HepG2 (cell line): ENCODE measurements around the gene NUP107. TPM values are rescaled to one million over a fixed set of nuclear protein-coding genes. Genes with fewer than 3 reads are reported as not detected.

Experiments
- AHR ChIP-seq: IDR thresholded peaks from 2 replicates; pipeline ENCODE4 v1.6.1; 2018; ENCODE audit warnings: missing genetic modification reagents, missing compliant biosample characterization
- ATF1 ChIP-seq: IDR thresholded peaks from 2 replicates; pipeline ENCODE4 v1.6.1; 2016; ENCODE audit warnings: mild to moderate bottlenecking, control low read depth
- EHMT2 ChIP-seq: fragments of 200-600 bp; sonication (generic); IDR thresholded peaks from 2 replicates; pipeline ENCODE4 v1.7.0; 2017; ENCODE audit warnings: antibody characterized with exemption, low read depth, low read length, borderline replicate concordance
- FOSL2 ChIP-seq: sonication (generic); formaldehyde crosslinking; IDR thresholded peaks from 2 replicates; pipeline ENCODE4 v1.4.0; 2020; ENCODE audit warnings: missing genetic modification reagents
- FOXC1 ChIP-seq: sonication (generic); formaldehyde crosslinking; IDR thresholded peaks from 2 replicates; pipeline ENCODE4 v1.8.0; 2022; ENCODE audit warnings: mild to moderate bottlenecking, missing genetic modification reagents, borderline replicate concordance
- KLF6 ChIP-seq: IDR thresholded peaks from 2 replicates; pipeline ENCODE4 v1.8.0; 2016; ENCODE audit warnings: missing biosample characterization, missing genetic modification reagents
- MBNL3 ChIP-seq: fragments of 250-450 bp; sonication (Bioruptor Pico); conservative IDR thresholded peaks from 2 replicates; pipeline ENCODE4 v1.8.0; 2022; ENCODE audit warnings: mild to moderate bottlenecking, inconsistent platforms
- MED1 ChIP-seq: sonication (generic); formaldehyde crosslinking; IDR thresholded peaks from 2 replicates; pipeline ENCODE4 v1.4.0; 2020; ENCODE audit warnings: missing genetic modification reagents
- NR2C2 ChIP-seq: sonication (generic); formaldehyde crosslinking; IDR thresholded peaks from 2 replicates; pipeline ENCODE4 v1.4.0; 2020; ENCODE audit warnings: missing genetic modification reagents, mild to moderate bottlenecking, moderate library complexity, borderline replicate concordance
- PCBP1 ChIP-seq: fragments of 200-400 bp; formaldehyde crosslinking; IDR thresholded peaks from 2 replicates; pipeline ENCODE4 v1.6.1; 2017; ENCODE audit warnings: mild to moderate bottlenecking, low read depth, low read length, borderline replicate concordance
- RBFOX2 ChIP-seq: fragments of 200-400 bp; formaldehyde crosslinking; IDR thresholded peaks from 2 replicates; pipeline ENCODE4 v1.6.1; 2017; ENCODE audit warnings: low read depth, mild to moderate bottlenecking, low read length
- REPIN1 ChIP-seq: sonication (generic); formaldehyde crosslinking; IDR thresholded peaks from 2 replicates; pipeline ENCODE4 v1.8.0; 2022; ENCODE audit warnings: missing genetic modification reagents, low read depth, mild to moderate bottlenecking, borderline replicate concordance
- RFXANK ChIP-seq: IDR thresholded peaks from 2 replicates; pipeline ENCODE4 v1.6.1; 2016
- SAFB2 ChIP-seq: sonication (generic); formaldehyde crosslinking; IDR thresholded peaks from 2 replicates; pipeline ENCODE4 v1.5.1; 2020; ENCODE audit warnings: missing genetic modification reagents, low read depth, mild to moderate bottlenecking, borderline replicate concordance
- SRSF4 ChIP-seq: fragments of 200-400 bp; formaldehyde crosslinking; IDR thresholded peaks from one replicate; pipeline ENCODE4 v1.6.1; 2018; ENCODE audit warnings: mild to moderate bottlenecking, low read depth, low read length, moderate library complexity; ENCODE audit not compliant: poor library complexity, severe bottlenecking
- TAF15 ChIP-seq: fragments of 200-400 bp; formaldehyde crosslinking; IDR thresholded peaks from one replicate; pipeline ENCODE4 v1.6.1; 2018; ENCODE audit warnings: mild to moderate bottlenecking, low read depth, low read length; ENCODE audit not compliant: poor library complexity, severe bottlenecking
- TEAD3 ChIP-seq: optimal IDR thresholded peaks from 2 replicates; pipeline ENCODE3; 2016; ENCODE audit warnings: borderline replicate concordance
- ZFP36 ChIP-seq: fragments of 150-350 bp; IDR thresholded peaks from 2 replicates; pipeline ENCODE4 v1.6.1; 2018; ENCODE audit warnings: borderline replicate concordance, low read length, low read depth; ENCODE audit not compliant: partially characterized antibody
- ZNF253 ChIP-seq: sonication (generic); formaldehyde crosslinking; IDR thresholded peaks from 2 replicates; pipeline ENCODE4 v1.8.0; 2022; ENCODE audit warnings: mild to moderate bottlenecking, missing genetic modification reagents, borderline replicate concordance
- ZNF331 ChIP-seq: sonication (generic); formaldehyde crosslinking; IDR thresholded peaks from 2 replicates; pipeline ENCODE4 v1.4.0; 2020; ENCODE audit warnings: missing genetic modification reagents
- ZNF547 ChIP-seq: sonication (generic); formaldehyde crosslinking; IDR thresholded peaks from 2 replicates; pipeline ENCODE4 v1.5.1; 2020; ENCODE audit warnings: mild to moderate bottlenecking, missing genetic modification reagents
- ZNF709 ChIP-seq: sonication (generic); formaldehyde crosslinking; IDR thresholded peaks from 2 replicates; pipeline ENCODE4 v1.5.0; 2020; ENCODE audit warnings: mild to moderate bottlenecking, missing genetic modification reagents
- ZNF891 ChIP-seq: sonication (generic); formaldehyde crosslinking; IDR thresholded peaks from 2 replicates; pipeline ENCODE4 v1.5.0; 2020; ENCODE audit warnings: mild to moderate bottlenecking, missing genetic modification reagents
- polyA plus RNA-seq, 8 experiments: library from polyadenylated mRNA; depleted of rRNA in 3 of 8; stranded (reverse) in 7 of 8; unstranded in 1 of 8; fragments of >200 nt; fragmentation: Illumina TruSeq in 4 of 8; extraction: Trizol in 4 of 8; gene quantifications; 2 replicates each; pipeline versions ENCODE4 v1.2.1 to v1.2.3, GENCODE V29; 2011 to 2016; ENCODE audit warnings: low read depth in 4 of 8, missing spikeins in 1 of 8, mixed read lengths in 1 of 8; ENCODE audit not compliant: insufficient read depth in 1 of 8
- total RNA-seq, 5 experiments: library from RNA; depleted of rRNA; stranded (reverse); fragments of >200 nt; fragmentation: Illumina TruSeq; extraction: Trizol; gene quantifications; 2 replicates each; pipeline ENCODE4 v1.2.3, GENCODE V29; 2016; ENCODE audit warnings: low read depth in 1 of 5
- TF ChIP-seq, protein P1 (sequence below): IDR thresholded peaks from 2 replicates; pipeline ENCODE4 v1.6.1; 2016; ENCODE audit warnings: low read depth, control low read depth
- TF ChIP-seq, protein P2 (sequence below): IDR thresholded peaks from 2 replicates; pipeline ENCODE4 v1.6.1; 2016; ENCODE audit warnings: mild to moderate bottlenecking, missing biosample characterization, missing genetic modification reagents
- TF ChIP-seq, protein P3 (sequence below): sonication (generic); formaldehyde crosslinking; IDR thresholded peaks from 2 replicates; pipeline ENCODE4 v1.8.1; 2023; ENCODE audit warnings: mild to moderate bottlenecking, missing genetic modification reagents
- TF ChIP-seq, protein P4 (sequence below): sonication (generic); formaldehyde crosslinking; IDR thresholded peaks from 2 replicates; pipeline ENCODE4 v1.5.0; 2020; ENCODE audit warnings: mild to moderate bottlenecking, low read depth, missing genetic modification reagents, borderline replicate concordance

Gene NUP107
- total and polyA plus RNA-seq, 2 of the 13 experiments (the other 11 are each of a cell fraction or from before 2014, with no cell fraction given), result 54.7 to 100 TPM

DNA sequence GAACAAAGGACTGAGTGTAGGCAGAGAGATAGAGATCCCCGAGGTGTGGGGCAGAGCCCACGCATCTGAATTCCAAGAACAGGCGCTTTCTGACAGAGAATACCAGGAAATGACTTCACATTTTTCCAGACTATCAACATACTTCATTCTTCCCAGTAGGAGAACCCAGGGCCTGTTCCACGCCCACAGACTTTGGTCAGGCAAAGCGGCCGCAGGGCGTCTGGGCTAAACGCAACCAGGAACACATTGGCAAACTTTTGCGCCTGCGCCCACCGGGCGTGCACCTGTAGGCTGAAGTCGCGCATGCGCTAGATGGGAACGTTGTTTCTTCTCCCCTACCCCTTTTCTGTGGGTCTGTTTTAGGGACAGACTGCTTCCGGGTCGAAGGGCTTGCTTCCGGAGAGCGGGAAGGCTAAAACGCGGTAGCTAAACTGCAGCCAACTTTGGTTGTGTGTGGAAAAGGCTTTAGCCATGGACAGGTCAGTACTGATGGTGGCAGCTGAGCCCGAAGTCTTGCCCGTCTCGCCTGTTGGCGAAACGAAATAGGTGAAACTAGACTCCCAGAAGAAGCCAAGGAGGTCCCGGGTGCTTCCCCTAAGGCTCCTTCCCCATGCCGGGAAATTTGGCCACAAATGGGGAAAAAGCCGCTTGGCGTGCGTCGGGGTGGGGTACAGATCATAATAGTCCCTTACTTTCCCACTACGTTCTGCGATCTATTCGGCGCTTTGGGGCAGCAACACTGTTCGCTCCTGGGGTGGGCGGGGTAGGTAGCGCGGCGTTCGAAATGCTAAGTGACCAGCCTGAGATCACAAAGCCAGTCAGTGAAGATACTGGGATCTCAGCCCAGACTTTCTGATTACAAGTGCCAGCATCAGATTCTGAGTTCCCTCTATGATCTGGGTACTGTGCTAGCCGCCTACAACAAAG, at the start of gene NUP107 (continued):
- peak; percentile 83 for TF ChIP-seq MED1 (CRISPR knock-in tag)
- no peak; the same call in 1 of the 2 replicates for TF ChIP-seq SAFB2 (CRISPR knock-in tag)
- TF ChIP-seq ZNF253 (CRISPR knock-in tag), result peak; percentile 69; the same call in 1 of the 2 replicates
- TF ChIP-seq TAF15, result no peak
- TF ChIP-seq ZNF709 (CRISPR knock-in tag), result peak; percentile 70; the same call in 1 of the 2 replicates
- peak; percentile 63 for TF ChIP-seq RBFOX2
- TF ChIP-seq ZNF547 (CRISPR knock-in tag), result peak; percentile 79; the same call in 1 of the 2 replicates
- TF ChIP-seq, protein P1, sequence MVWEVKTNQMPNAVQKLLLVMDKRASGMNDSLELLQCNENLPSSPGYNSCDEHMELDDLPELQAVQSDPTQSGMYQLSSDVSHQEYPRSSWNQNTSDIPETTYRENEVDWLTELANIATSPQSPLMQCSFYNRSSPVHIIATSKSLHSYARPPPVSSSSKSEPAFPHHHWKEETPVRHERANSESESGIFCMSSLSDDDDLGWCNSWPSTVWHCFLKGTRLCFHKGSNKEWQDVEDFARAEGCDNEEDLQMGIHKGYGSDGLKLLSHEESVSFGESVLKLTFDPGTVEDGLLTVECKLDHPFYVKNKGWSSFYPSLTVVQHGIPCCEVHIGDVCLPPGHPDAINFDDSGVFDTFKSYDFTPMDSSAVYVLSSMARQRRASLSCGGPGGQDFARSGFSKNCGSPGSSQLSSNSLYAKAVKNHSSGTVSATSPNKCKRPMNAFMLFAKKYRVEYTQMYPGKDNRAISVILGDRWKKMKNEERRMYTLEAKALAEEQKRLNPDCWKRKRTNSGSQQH (CRISPR knock-in tag), result peak; percentile 93; the same call in 1 of the 2 replicates
- 0 out of 2 replicates have a peak, but pooled peaks have one; percentile 59 for TF ChIP-seq KLF6 (CRISPR knock-in tag)
- TF ChIP-seq FOXC1 (CRISPR knock-in tag), result peak; percentile 92
- TF ChIP-seq, protein P2, sequence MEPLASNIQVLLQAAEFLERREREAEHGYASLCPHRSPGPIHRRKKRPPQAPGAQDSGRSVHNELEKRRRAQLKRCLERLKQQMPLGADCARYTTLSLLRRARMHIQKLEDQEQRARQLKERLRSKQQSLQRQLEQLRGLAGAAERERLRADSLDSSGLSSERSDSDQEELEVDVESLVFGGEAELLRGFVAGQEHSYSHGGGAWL, result peak; percentile 89
- TF ChIP-seq AHR (CRISPR knock-in tag), result peak; percentile 93
- TF ChIP-seq ZNF891, result peak; percentile 53
- peak; percentile 100 for TF ChIP-seq NR2C2 (CRISPR knock-in tag)
- no peak for TF ChIP-seq SRSF4
- TF ChIP-seq, protein P3, sequence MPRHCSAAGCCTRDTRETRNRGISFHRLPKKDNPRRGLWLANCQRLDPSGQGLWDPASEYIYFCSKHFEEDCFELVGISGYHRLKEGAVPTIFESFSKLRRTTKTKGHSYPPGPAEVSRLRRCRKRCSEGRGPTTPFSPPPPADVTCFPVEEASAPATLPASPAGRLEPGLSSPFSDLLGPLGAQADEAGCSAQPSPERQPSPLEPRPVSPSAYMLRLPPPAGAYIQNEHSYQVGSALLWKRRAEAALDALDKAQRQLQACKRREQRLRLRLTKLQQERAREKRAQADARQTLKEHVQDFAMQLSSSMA, result peak; percentile 84
- no peak for TF ChIP-seq MBNL3 (CRISPR knock-in tag)
- peak; percentile 88 for TF ChIP-seq TEAD3
- TF ChIP-seq RFXANK (CRISPR knock-in tag), result peak; percentile 86
- TF ChIP-seq, protein P4, sequence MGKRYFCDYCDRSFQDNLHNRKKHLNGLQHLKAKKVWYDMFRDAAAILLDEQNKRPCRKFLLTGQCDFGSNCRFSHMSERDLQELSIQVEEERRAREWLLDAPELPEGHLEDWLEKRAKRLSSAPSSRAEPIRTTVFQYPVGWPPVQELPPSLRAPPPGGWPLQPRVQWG (CRISPR knock-in tag), result no peak
- TF ChIP-seq FOSL2, result peak; percentile 64
- peak; percentile 95 for TF ChIP-seq ZNF331 (CRISPR knock-in tag)
- no peak for TF ChIP-seq ATF1 (CRISPR knock-in tag)
- TF ChIP-seq REPIN1 (CRISPR knock-in tag), result peak; percentile 97; the same call in 1 of the 2 replicates
- TF ChIP-seq ZFP36, result no peak
- no peak for TF ChIP-seq EHMT2
- peak; percentile 75; the same call in 1 of the 2 replicates for TF ChIP-seq PCBP1
